Measurements from ENCODE around the gene VASH2. TPM values are rescaled to one million over a fixed set of nuclear protein-coding genes. Genes with fewer than 3 reads are reported as not detected.

VASH2 gene
- total RNA-seq, 1 donor from 2014 or later, result not detected

DNA sequence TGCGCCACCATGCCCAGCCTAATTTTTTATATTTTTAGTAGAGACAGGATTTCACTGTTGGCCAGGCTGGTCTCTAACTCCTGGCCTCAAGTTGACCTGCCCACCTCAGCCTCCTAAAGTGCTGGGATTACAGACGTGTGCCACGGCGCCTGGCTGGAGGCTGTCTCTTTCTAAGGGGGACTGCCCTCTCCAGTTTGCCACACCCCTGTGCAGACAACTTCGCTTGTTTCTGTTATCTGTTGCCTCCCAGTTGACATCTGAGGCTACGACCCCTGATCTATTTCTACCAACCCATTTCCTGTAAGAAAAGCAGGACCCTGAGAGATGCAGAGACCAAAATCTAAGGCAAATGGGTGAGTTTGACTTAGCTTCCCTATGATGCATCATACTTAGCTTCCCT is 24.0 kb upstream of the VASH2 start:
- H3K4me3 ChIP-seq (ENCODE audit: low read depth, low read length), result no peak overlapping the region
- DNase-seq (ENCODE audit: low read depth) (no peak), FAIRE-seq (no peak)
- H3K36me3 ChIP-seq (ENCODE audit: control insufficient read depth, insufficient read depth, low read length), result no peaks in the 10 kb centered on the region
- no peaks in the 10 kb centered on the region for H3K27me3 ChIP-seq (ENCODE audit: control insufficient read depth, insufficient read depth, low read length)
- TF ChIP-seq, protein P1, sequence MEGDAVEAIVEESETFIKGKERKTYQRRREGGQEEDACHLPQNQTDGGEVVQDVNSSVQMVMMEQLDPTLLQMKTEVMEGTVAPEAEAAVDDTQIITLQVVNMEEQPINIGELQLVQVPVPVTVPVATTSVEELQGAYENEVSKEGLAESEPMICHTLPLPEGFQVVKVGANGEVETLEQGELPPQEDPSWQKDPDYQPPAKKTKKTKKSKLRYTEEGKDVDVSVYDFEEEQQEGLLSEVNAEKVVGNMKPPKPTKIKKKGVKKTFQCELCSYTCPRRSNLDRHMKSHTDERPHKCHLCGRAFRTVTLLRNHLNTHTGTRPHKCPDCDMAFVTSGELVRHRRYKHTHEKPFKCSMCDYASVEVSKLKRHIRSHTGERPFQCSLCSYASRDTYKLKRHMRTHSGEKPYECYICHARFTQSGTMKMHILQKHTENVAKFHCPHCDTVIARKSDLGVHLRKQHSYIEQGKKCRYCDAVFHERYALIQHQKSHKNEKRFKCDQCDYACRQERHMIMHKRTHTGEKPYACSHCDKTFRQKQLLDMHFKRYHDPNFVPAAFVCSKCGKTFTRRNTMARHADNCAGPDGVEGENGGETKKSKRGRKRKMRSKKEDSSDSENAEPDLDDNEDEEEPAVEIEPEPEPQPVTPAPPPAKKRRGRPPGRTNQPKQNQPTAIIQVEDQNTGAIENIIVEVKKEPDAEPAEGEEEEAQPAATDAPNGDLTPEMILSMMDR (IDR thresholded peaks at IDR 0.05; ENCODE audit: insufficient read depth, low read length, severe bottlenecking), result no peak

DNA sequence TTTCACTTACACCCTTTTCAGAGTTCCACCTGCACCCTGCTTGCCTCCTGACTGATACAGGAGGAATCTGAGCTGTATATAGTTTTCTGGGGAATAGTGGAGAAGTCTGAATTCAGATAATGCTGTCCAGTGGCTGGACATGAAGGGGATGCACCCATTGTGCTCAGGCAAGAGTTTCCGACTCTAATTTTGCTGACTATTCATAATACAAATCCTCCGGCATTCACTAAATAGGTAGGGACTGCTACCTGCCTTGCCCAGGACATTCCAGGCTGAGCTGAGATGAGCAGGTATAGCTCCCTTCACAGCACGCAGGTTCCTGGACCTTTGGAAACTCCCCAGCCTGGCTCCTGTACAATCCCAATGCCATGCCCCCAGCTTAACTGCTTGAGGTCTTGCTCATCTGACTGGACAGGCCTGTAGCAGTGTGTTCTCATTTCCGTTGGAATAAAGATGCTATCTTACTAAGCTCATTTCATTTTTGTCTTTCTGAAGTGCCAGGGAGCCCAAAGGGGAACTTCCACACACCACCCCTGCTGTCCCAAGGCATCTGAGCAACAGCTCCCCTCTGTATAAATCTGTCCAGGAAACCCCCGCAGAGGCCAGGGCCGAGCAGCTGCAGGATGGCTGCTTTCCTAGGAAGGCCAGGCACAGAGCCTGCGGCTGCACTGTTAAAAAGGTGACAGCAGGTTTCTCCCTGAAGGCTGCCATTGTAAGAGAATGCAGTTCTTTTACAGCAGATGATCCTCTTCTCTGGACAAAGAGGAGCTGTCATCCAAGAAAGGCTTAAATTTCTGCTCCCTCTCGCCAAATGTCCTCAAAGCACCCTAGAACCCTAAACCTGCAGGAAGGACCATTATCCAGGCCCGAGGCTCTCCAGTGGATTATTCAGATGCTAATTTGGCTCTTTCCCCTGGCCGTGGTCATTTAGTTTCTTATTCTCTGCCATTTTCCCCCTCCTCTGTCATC is 21.7 kb upstream of the VASH2 start:
- FAIRE-seq (no peak), DNase-seq (ENCODE audit: low read depth) (no peak)
- TF ChIP-seq, protein P1 (IDR thresholded peaks at IDR 0.05; ENCODE audit: insufficient read depth, low read length, severe bottlenecking), result no peak

DNA sequence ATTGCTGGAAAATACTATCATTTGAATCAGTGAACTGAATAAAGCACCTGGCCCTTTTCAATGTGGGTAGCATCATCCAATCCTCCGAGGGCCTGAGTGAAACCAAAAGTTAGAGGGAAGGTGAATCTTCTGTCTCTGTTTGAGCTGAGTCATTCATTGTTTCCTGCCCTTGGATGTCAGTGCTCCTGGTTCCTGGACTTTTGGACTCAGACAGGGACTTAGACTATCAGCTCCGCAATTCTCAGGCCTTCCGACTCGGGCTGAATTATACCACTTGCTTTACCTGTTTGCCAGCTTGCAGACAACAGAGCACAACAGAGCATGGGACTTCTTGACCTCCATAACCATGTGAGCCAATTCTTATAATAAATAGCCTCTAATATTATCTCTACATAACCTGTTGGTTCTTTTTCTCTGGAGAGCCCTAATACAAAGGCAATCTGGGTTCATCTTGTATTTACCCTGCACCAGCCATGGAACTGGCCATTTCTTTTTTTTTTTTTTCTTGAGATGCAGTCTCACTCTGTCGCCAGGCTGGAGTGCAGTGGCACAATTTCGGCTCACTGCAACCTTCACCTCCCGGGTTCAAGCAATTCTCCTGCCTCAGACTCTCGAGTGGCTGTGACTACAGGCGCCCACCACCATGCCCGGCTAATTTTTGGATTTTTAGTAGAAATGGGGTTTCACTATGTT is 19.2 kb upstream of the VASH2 start:
- FAIRE-seq, result no peak

More for the DNA sequence above, 21.7 kb upstream of the VASH2 start:
- Histone ChIP-seq H3K27me3 (ENCODE audit: control insufficient read depth, insufficient read depth, low read length) (no peaks in the 10 kb centered on the region), H3K36me3 (ENCODE audit: control insufficient read depth, insufficient read depth, low read length) (no peaks in the 10 kb centered on the region), H3K4me3 (ENCODE audit: low read depth, low read length) (no peak overlapping the region)

DNA sequence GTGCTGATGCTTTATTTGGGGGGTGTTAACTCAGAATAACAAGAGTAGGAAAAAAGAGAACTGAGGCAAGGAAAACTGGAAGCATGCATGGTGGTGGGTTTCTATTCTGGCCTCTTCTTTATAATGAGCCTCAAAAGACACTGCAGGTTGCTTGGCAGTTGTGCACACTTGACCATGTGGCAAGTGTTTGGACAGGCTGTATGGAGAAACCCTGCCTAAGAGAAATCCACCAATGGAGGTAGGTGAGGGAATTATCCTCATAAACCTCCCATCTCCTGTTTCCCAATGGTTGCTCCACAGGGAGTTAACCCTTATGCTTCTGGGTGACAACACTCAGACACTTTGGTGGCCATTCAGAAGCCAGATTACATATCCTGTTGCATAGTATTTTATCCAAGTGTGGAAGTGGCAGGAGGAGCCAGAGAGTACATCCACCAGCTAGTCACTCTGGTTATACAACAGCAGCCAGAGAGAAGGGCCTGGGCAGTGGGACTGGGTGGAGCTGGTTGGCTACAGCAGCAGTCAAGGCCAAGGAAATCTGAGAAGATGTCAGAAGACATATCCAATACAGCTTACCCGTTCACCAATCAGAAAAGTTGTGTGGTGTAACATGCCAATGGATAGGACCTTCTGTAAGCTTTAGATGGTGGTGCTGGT is 16.4 kb upstream of the VASH2 start:
- DNase-seq (ENCODE audit: low read depth) (no peak), FAIRE-seq (no peak)
- H3K36me3 ChIP-seq (ENCODE audit: control insufficient read depth, insufficient read depth, low read length), result no peaks in the 10 kb centered on the region
- no peak overlapping the region for H3K4me3 ChIP-seq (ENCODE audit: low read depth, low read length)
- TF ChIP-seq, protein P1 (IDR thresholded peaks at IDR 0.05; ENCODE audit: insufficient read depth, low read length, severe bottlenecking), result no peak
- no peaks in the 10 kb centered on the region for H3K27me3 ChIP-seq (ENCODE audit: control insufficient read depth, insufficient read depth, low read length)

More for the DNA sequence above, 19.2 kb upstream of the VASH2 start:
- DNase-seq (ENCODE audit: low read depth), result no peak
- TF ChIP-seq, protein P1 (IDR thresholded peaks at IDR 0.05; ENCODE audit: insufficient read depth, low read length, severe bottlenecking), result no peak
- no peaks in the 10 kb centered on the region for H3K36me3 ChIP-seq (ENCODE audit: control insufficient read depth, insufficient read depth, low read length)
- no peak overlapping the region for H3K4me3 ChIP-seq (ENCODE audit: low read depth, low read length)
- no peaks in the 10 kb centered on the region for H3K27me3 ChIP-seq (ENCODE audit: control insufficient read depth, insufficient read depth, low read length)

GRCh38 chr1:212935387-212935981 is 14.9 kb upstream of the VASH2 start:
- TF ChIP-seq, protein P1 (IDR thresholded peaks at IDR 0.05; ENCODE audit: insufficient read depth, low read length, severe bottlenecking), result no peak
- no peaks in the 10 kb centered on the region for H3K27me3 ChIP-seq (ENCODE audit: control insufficient read depth, insufficient read depth, low read length)
- DNase-seq (ENCODE audit: low read depth) (no peak), FAIRE-seq (no peak)
- no peak overlapping the region for H3K4me3 ChIP-seq (ENCODE audit: low read depth, low read length)
- no peaks in the 10 kb centered on the region for H3K36me3 ChIP-seq (ENCODE audit: control insufficient read depth, insufficient read depth, low read length)
